ENCODE results near the gene PRIMPOL.
"Not testable (repeated sequence)": the region's sequence is repeated elsewhere in the genome, so short reads cannot be mapped to it uniquely, and the experiment has no call there.

Gene PRIMPOL

GRCh38 chr4:184641451-184641850 is 8.1 kb upstream of the PRIMPOL start:
- no peak for DNase-seq

GRCh38 chr4:184643731-184644130 is 5.8 kb upstream of the PRIMPOL start:
- DNase-seq = no peak

- no peak for DNase-seq
Measured at GRCh38 chr4:184644553-184645307, 4.8 kb upstream of the PRIMPOL start.

DNA sequence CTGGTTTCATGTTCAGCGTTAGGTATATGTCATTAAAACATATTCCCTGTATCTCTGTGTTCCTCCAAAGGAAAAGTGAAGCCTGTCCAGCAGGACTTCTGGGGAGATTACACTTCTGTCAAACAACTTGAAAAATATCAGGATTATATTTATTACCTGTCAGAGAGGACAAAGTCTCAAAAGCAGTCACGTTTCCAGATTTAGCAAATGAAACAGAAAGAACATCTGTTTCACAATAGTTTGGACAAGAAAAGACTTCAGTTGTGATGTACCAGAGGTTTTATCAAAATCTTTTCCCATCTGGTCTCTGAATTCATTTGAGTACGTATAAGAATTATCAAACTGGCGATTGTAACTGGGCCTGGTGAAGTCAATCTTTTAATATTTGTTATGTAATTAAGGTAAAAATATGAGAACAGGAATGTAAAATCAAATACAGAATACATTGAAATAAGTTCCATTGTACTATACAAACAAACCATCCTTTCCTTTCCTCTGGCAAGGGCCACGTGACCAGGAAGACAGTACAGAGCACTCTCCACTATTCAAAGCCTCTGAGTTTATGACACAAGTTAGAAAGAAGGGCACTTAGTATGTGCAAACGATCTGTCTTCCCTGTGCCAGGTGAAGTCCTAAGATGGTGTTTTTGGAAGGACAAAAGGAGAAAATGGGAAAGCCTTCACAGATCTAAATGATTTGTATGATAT is 3.5 kb upstream of the PRIMPOL start:
- no peak for DNase-seq

- no peak for DNase-seq
Measured at GRCh38 chr4:184647266-184648053, 2.1 kb upstream of the PRIMPOL start.

DNA sequence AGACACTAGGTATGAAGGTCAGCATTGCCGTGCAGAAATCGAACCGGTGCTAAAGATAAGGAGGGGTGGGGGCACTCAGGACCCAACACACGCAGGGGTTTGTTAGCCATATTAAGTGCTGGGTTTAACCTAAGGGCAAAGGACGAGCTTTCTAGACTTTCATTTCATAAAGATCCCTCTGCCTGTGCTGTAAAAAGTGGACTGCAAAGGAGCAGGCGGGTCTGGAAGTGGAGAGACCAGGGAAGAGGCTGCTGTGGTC is 1.6 kb upstream of the PRIMPOL start:
- no peak for DNase-seq

GRCh38 chr4:184648313-184649025 is 1.1 kb upstream of the PRIMPOL start:
- peak; percentile 28 for DNase-seq

GRCh38 chr4:184649971-184650855 is 675 bp downstream of the PRIMPOL start:
- DNase-seq = no peak

GRCh38 chr4:184651899-184652298 is 2.4 kb downstream of the PRIMPOL start:
- DNase-seq = no peak

- not testable (repeated sequence) for DNase-seq
Measured at GRCh38 chr4:184652681-184653080, 3.1 kb downstream of the PRIMPOL start.

DNA sequence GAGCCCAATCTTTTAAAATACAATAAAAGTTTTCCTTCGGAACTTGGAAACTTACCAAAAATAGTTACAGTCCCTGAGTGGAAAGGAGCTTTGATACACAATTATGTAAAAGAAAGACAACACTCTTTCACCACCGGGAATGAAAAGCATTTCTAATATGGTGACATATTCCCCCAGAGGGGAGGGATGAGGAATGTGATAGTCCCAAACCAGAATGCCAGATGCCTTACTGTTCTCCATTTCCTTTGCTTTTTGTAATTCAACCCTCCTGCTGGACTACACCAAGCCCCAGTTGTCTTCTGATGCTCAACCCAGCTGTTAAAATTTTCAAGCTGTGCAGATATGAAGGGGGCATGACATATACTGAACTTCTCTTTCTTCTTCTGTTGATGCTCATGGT is 4.1 kb downstream of the PRIMPOL start:
- no peak for DNase-seq

DNA sequence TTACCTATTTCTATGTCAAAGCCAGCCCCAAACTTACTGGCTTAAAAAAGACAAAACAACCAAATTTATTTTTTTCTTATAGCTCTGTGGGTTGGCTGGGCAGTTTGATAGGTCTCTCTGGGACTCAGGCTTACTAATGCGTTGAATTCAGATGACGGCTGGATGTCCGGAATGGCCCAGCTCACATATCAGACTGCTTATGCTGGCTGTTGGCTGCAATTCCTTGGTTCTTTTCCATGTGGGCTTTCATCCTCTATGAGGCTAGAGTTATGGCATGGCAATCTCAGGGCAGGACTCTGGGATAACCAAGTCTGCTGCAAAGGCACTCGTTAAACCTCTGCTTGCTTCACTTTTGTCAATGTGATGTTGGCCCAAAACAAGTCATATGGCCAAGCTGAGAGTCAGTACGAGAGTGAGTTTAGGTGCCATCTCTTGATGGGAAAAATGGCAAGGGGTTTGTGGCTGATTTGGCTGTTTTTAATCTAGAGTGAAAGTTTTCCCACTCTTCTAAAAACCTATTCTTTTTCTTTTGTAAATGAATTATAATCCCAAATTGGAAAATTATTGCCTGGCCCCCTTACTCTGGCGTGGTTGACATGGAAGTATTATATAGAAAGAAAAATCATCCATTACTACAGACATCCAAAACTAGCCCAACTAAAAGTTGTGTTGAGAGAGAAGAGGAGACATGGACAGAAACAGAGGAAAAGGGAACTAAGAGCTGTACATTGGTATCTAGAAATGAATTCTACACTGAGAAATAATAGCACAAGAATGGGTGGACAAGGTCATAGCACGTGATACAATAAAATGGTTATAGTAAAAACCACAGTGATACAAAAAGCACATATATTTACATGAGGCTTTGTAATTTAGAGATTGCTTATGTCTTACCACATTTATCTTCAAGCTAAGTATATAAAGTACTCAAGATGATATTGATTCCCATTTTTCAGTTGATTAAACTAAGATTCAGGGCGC is 6.6 kb downstream of the PRIMPOL start:
- no peak for DNase-seq

GRCh38 chr4:184657144-184657543 is 7.6 kb downstream of the PRIMPOL start:
- no peak for DNase-seq

- DNase-seq = not testable (repeated sequence)
Measured at GRCh38 chr4:184657820-184658219, 8.3 kb downstream of the PRIMPOL start.

DNA sequence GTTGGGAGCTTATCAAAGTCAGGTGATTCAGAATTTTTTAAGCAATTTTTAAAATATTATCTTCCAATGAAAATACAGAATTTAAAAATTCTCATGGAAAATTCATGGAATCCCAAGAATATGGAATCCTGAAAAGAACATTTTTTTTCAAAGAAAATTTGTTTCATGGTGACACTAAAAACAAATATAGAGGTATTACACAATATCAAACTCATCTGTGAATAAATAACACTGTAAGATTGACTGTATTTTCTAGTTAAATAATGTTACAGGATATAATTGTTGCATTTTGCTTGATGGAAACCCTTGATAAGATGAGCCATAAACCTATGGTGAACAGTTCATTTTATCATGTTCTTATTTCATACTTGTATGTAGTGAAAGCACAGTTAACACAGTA is 11.4 kb downstream of the PRIMPOL start:
- DNase-seq = no peak

- DNase-seq = no peak
Measured at GRCh38 chr4:184662236-184662635, 12.7 kb downstream of the PRIMPOL start.

GRCh38 chr4:184664445-184665210 is 15.1 kb downstream of the PRIMPOL start:
- DNase-seq = no peak

- DNase-seq = no peak
Measured at GRCh38 chr4:184666670-184667069, 17.1 kb downstream of the PRIMPOL start.

- DNase-seq = no peak
Measured at GRCh38 chr4:184668096-184668495, 18.6 kb downstream of the PRIMPOL start.

DNA sequence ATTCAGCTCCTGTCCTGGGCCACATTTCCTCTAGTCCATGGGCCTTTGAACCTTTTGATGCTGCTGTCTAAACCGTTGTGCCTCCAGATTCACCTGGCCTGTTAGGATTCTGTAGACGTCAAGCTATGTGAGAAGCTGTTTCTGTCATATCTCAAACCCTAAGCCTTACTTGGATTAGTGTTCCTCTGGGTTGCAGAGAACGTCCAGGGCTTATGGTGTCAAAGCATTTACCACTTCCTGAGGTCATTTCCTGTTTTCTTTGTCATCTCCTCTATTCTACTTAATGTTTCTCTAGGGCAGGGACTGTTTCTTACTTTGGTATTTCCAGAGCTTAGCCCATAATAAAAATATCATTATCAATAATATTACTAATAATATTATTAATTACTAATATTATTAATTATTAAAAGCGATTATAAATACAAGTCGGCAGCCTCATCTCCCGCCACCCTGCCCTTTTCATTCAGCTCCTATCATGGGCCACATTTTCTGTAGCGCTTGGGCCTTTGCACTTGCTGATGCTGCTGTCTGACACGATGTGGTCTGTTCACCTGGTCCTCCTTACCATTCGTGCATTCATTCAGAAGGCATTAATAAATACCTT is 19.1 kb downstream of the PRIMPOL start:
- no peak for DNase-seq
